ENCODE data around the gene CFAP43.

- TF ChIP-seq, protein P1, sequence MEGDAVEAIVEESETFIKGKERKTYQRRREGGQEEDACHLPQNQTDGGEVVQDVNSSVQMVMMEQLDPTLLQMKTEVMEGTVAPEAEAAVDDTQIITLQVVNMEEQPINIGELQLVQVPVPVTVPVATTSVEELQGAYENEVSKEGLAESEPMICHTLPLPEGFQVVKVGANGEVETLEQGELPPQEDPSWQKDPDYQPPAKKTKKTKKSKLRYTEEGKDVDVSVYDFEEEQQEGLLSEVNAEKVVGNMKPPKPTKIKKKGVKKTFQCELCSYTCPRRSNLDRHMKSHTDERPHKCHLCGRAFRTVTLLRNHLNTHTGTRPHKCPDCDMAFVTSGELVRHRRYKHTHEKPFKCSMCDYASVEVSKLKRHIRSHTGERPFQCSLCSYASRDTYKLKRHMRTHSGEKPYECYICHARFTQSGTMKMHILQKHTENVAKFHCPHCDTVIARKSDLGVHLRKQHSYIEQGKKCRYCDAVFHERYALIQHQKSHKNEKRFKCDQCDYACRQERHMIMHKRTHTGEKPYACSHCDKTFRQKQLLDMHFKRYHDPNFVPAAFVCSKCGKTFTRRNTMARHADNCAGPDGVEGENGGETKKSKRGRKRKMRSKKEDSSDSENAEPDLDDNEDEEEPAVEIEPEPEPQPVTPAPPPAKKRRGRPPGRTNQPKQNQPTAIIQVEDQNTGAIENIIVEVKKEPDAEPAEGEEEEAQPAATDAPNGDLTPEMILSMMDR (conservative IDR thresholded peaks at IDR 0.05): no peak
- TF ChIP-seq ZFX (IDR thresholded peaks at IDR 0.05): no peak
These were observed 41.9 kb upstream of the CFAP43 start for GRCh38 chr10:104273899-104274575.

All from C4-2B (cell line).